Stomach (tissue), 4 donors: ENCODE measurements around the gene HIC2.
"Not testable (repeated sequence)": the region's sequence is repeated elsewhere in the genome, so short reads cannot be mapped to it uniquely, and the experiment has no call there.

Experiments used
- EP300 ChIP-seq: sonication (generic); formaldehyde crosslinking; IDR thresholded peaks from one replicate; pipeline ENCODE4 v1.6.1; 2017; ENCODE audit warnings: antibody characterized with exemption
- POLR2A ChIP-seq, 4 donors: fragments of 450-650 bp; IDR thresholded peaks; one replicate each; pipeline ENCODE4 v1.6.1; 2016; ENCODE audit warnings: antibody characterized with exemption in 4 of 4, control low read depth in 2 of 4, mild to moderate bottlenecking in 1 of 4, moderate library complexity in 1 of 4
- POLR2AphosphoS5 ChIP-seq, 3 donors: sonication (generic); formaldehyde crosslinking; IDR thresholded peaks; one replicate each; pipeline ENCODE4 v1.6.1; 2016; ENCODE audit warnings: antibody characterized with exemption in 3 of 3
- TF ChIP-seq, protein P1 (sequence below), 7 experiments: fragments of 450-650 bp in 4 of 7; fragments of 200-600 bp in 3 of 7; sonication (generic) in 3 of 7; IDR thresholded peaks; one replicate each; pipeline ENCODE4 v1.5.1; 2016 to 2019; ENCODE audit warnings: antibody characterized with exemption in 7 of 7, control low read depth in 2 of 7, mild to moderate bottlenecking in 1 of 7

GRCh38 chr22:21492271-21492670, 75.1 kb downstream of the HIC2 start:
- TF ChIP-seq, protein P1, sequence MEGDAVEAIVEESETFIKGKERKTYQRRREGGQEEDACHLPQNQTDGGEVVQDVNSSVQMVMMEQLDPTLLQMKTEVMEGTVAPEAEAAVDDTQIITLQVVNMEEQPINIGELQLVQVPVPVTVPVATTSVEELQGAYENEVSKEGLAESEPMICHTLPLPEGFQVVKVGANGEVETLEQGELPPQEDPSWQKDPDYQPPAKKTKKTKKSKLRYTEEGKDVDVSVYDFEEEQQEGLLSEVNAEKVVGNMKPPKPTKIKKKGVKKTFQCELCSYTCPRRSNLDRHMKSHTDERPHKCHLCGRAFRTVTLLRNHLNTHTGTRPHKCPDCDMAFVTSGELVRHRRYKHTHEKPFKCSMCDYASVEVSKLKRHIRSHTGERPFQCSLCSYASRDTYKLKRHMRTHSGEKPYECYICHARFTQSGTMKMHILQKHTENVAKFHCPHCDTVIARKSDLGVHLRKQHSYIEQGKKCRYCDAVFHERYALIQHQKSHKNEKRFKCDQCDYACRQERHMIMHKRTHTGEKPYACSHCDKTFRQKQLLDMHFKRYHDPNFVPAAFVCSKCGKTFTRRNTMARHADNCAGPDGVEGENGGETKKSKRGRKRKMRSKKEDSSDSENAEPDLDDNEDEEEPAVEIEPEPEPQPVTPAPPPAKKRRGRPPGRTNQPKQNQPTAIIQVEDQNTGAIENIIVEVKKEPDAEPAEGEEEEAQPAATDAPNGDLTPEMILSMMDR (IDR thresholded peaks at IDR 0.05) = not testable (repeated sequence)
- not testable (repeated sequence) for TF ChIP-seq POLR2A (IDR thresholded peaks at IDR 0.05); POLR2AphosphoS5 (IDR thresholded peaks at IDR 0.05); EP300
